ENCODE data around the gene C1orf232. TPM values are rescaled to one million over a fixed set of nuclear protein-coding genes. Genes with fewer than 3 reads are reported as not detected.

Gene C1orf232
- total RNA-seq, 1 experiment from 2014 or later, result not detected

GRCh38 chr1:26191739-26192138, 23.0 kb upstream of the C1orf232 start:
- RAD21 ChIA-PET (ENCODE audit: low non-redundant PET in 1 of 2, low total read pairs in 2 of 2, uncharacterized antibody in 2 of 2, unreplicated experiment in 2 of 2), result no interaction called here
- ATAC-seq (no peak), DNase-seq (ENCODE audit: low read depth, low spot score) (no peak)
- H3K27me3 ChIP-seq (ENCODE audit: insufficient read depth, low read length), result no peaks in the 10 kb centered on the region
- H3K4me3 ChIP-seq (replicated peaks in 1 of 2; ENCODE audit: low read depth in 1 of 2, low read length in 2 of 2), result no peak overlapping the region
- TF ChIP-seq FOSL1 (IDR thresholded peaks at IDR 0.05; ENCODE audit: low read depth), result no peak
- no peak for TF ChIP-seq CTCF (IDR thresholded peaks at IDR 0.05 in 2 of 3, conservative IDR thresholded peaks at IDR 0.05 in 1 of 3; ENCODE audit: borderline replicate concordance in 1 of 3, insufficient read depth in 1 of 3, low read depth in 2 of 3, low read length in 2 of 3)
- TF ChIP-seq MAX (IDR thresholded peaks at IDR 0.05), result no peak
- no peak for TF ChIP-seq JUND (IDR thresholded peaks at IDR 0.05)
- no peak for TF ChIP-seq EZH2phosphoT487 (IDR thresholded peaks at IDR 0.05; ENCODE audit: borderline replicate concordance)
- no peak for TF ChIP-seq POLR2A (IDR thresholded peaks at IDR 0.05; ENCODE audit: borderline replicate concordance, extremely low read depth, insufficient read depth, insufficient read length)
- TF ChIP-seq ZFX (IDR thresholded peaks at IDR 0.05), result no peak
- TF ChIP-seq TCF7L2 (IDR thresholded peaks at IDR 0.05; ENCODE audit: borderline replicate concordance, extremely low read depth, insufficient read depth, insufficient read length), result no peak
- TF ChIP-seq REST (IDR thresholded peaks at IDR 0.05; ENCODE audit: low read depth), result no peak
- no peak for TF ChIP-seq SP1 (IDR thresholded peaks at IDR 0.05; ENCODE audit: low read depth)
- TF ChIP-seq SIN3A (IDR thresholded peaks at IDR 0.05; ENCODE audit: low read depth), result no peak
- TF ChIP-seq ATF3 (IDR thresholded peaks at IDR 0.05), result no peak
- no peak for TF ChIP-seq ZBTB33 (IDR thresholded peaks at IDR 0.05; ENCODE audit: extremely low read depth, insufficient replicate concordance, low read length)
- TF ChIP-seq EZH2 (IDR thresholded peaks at IDR 0.05), result no peak
- TF ChIP-seq ZNF274 (IDR thresholded peaks at IDR 0.05; ENCODE audit: low read depth, low read length), result no peak
- TF ChIP-seq YY1 (IDR thresholded peaks at IDR 0.05; ENCODE audit: extremely low read depth, insufficient replicate concordance, low read depth, low read length), result no peak
- TF ChIP-seq SRF (IDR thresholded peaks at IDR 0.05; ENCODE audit: low read depth), result no peak
- TF ChIP-seq RAD21 (IDR thresholded peaks at IDR 0.05; ENCODE audit: low read depth), result no peak
- no peaks in the 10 kb centered on the region for H4K20me1 ChIP-seq (ENCODE audit: insufficient read depth)
- no peak overlapping the region for H3K4me2 ChIP-seq (ENCODE audit: low read length)
- POLR2A ChIA-PET, result no interaction called here
- intact Hi-C loops (cut with micrococcal nuclease), result no loop called here
- BruUV-seq (replicated peaks), result no TSS peak
- H3K9me2 ChIP-seq (ENCODE audit: insufficient read depth), result no peaks in the 10 kb centered on the region
- H3K79me2 ChIP-seq (ENCODE audit: insufficient read depth, low read length), result no peaks in the 10 kb centered on the region
- CTCF ChIA-PET, result no interaction called here
- no peaks in the 10 kb centered on the region; a peak in 1 of 4 replicates for H3K36me3 ChIP-seq (ENCODE audit: control insufficient read depth in 1 of 2, insufficient read depth in 2 of 2, low read length in 2 of 2)
- H3K4me1 ChIP-seq (ENCODE audit: control insufficient read depth in 1 of 2, insufficient read depth in 2 of 2, low read length in 2 of 2), result no peaks in the 10 kb centered on the region
- H3K27ac ChIP-seq (ENCODE audit: low read depth, low read length), result no peak overlapping the region
- no peak overlapping the region for H3K9ac ChIP-seq (ENCODE audit: low read length)
- H3K9me3 ChIP-seq (ENCODE audit: control insufficient read depth in 1 of 2, insufficient read depth in 1 of 2, low read depth in 1 of 2, low read length in 2 of 2), result no peaks in the 10 kb centered on the region
- H2AFZ ChIP-seq (ENCODE audit: low read depth, low read length, poor library complexity, severe bottlenecking), result no peak overlapping the region
